T-cell (primary cell): ENCODE results near the gene GPHN. TPM values are rescaled to one million over a fixed set of nuclear protein-coding genes. Genes with fewer than 3 reads are reported as not detected.

Source experiments
- ATAC-seq, 4 experiments: fragments of 200-7000 bp in 3 of 4; fragments of 150-1000 bp in 1 of 4; cut with Tn5 transposase; replicated peaks in 1 of 4; 1 replicate in 3 of 4; 2 replicates in 1 of 4; pipeline ENCODE4 v1.10.0; 2021; ENCODE audit warnings: moderate library complexity in 3 of 4, mild to moderate bottlenecking in 2 of 4, moderate number of reproducible peaks in 1 of 4
- CTCF ChIA-PET, 2 donors: fragments of 300-600 bp; sonication (Branson Sonifier 250); formaldehyde crosslinking; loops; one replicate each; lab custom pipeline; 2022; ENCODE audit warnings: antibody characterized with exemption in 2 of 2; lab: Charles Lee
- POLR2A ChIA-PET, 2 donors: fragments of 300-600 bp; sonication (Branson Sonifier 250); formaldehyde crosslinking; loops; one replicate each; lab custom pipeline; 2022; ENCODE audit warnings: antibody characterized with exemption in 2 of 2; lab: Charles Lee
- DNase-seq, 35 experiments: peaks; one replicate each; pipeline versions ENCODE4 v3.0.0 to v3.0.0-alpha.2; 2013 to 2023
- H3K27ac ChIP-seq: one replicate; pipeline ENCODE4 v1.5.1; 2013; ENCODE audit warnings: low read length
- H3K27me3 ChIP-seq, 2 experiments: replicated peaks in 1 of 2; 1 replicate in 1 of 2; 2 replicates in 1 of 2; pipeline versions ENCODE4 v1.6.1 to v1.7.0; 2013; ENCODE audit warnings: low read length in 1 of 2, mixed read lengths in 1 of 2; ENCODE audit not compliant: control insufficient read depth in 2 of 2, insufficient read depth in 2 of 2; ENCODE audit errors: extremely low read depth in 1 of 2
- H3K36me3 ChIP-seq, 2 donors: 1 replicate in 1 of 2; 2 replicates in 1 of 2; pipeline versions ENCODE4 v1.6.1 to v1.7.0; 2013; ENCODE audit warnings: low read length in 1 of 2; ENCODE audit not compliant: control insufficient read depth in 2 of 2, insufficient read depth in 1 of 2; ENCODE audit errors: extremely low read depth in 1 of 2
- H3K4me1 ChIP-seq, 2 experiments: 1 replicate in 1 of 2; 2 replicates in 1 of 2; pipeline versions ENCODE4 v1.6.1 to v1.7.0; 2013; ENCODE audit warnings: low read length in 2 of 2, mixed read lengths in 1 of 2; ENCODE audit not compliant: insufficient read depth in 2 of 2, control insufficient read depth in 1 of 2; ENCODE audit errors: extremely low read depth in 1 of 2
- H3K4me3 ChIP-seq, 2 donors: 1 replicate in 1 of 2; 2 replicates in 1 of 2; pipeline versions ENCODE4 v1.5.1 to v1.7.0; 2013; ENCODE audit warnings: mild to moderate bottlenecking in 2 of 2, low read length in 1 of 2, moderate library complexity in 1 of 2; ENCODE audit not compliant: control insufficient read depth in 1 of 2; ENCODE audit errors: extremely low read depth in 1 of 2
- H3K9me3 ChIP-seq: 2 replicates; pipeline ENCODE4 v1.7.0; 2013
- H3K27ac Mint-ChIP-seq, 2 donors: one replicate each; pipeline ENCODE4 v1.8.0; 2020 to 2021; ENCODE audit warnings: mild to moderate bottlenecking in 2 of 2, mixed read lengths in 2 of 2
- H3K27me3 Mint-ChIP-seq, 2 donors: one replicate each; pipeline ENCODE4 v1.8.0; 2021 to 2022; ENCODE audit warnings: mixed read lengths in 2 of 2
- H3K36me3 Mint-ChIP-seq: one replicate; pipeline ENCODE4 v1.8.0; 2021; ENCODE audit warnings: mixed read lengths
- H3K4me1 Mint-ChIP-seq, 3 donors: one replicate each; pipeline ENCODE4 v1.8.0; 2020 to 2022; ENCODE audit warnings: mixed read lengths in 3 of 3, mild to moderate bottlenecking in 1 of 3
- H3K4me3 Mint-ChIP-seq, 3 donors: one replicate each; pipeline ENCODE4 v1.8.0; 2020 to 2022; ENCODE audit warnings: mild to moderate bottlenecking in 3 of 3, mixed read lengths in 3 of 3, moderate library complexity in 3 of 3
- H3K9me3 Mint-ChIP-seq, 3 donors: one replicate each; pipeline ENCODE4 v1.8.0; 2020 to 2022; ENCODE audit warnings: mixed read lengths in 3 of 3
- WGBS: methylation state at CpG from one replicate; pipeline ENCODE4 v1.1.5; 2013; ENCODE audit warnings: missing lambda C conversion rate; ENCODE audit not compliant: insufficient coverage; 5-methylcytosine and 5-hydroxymethylcytosine counted together
- total RNA-seq, 35 experiments: library from RNA in 6 of 35; stranded (reverse) in 6 of 35; fragments of 120-200 nt in 1 of 35; gene quantifications; one replicate each; pipeline versions ENCODE4 v1.2.1 to v1.2.4 and lab custom pipeline; 2013 to 2026

Gene GPHN
- total RNA-seq, 5 donors from 2014 or later (not counting 1 experiment from before 2014, with no cell fraction given) = 13.9 to 21.1 (median 14.4) TPM

DNA sequence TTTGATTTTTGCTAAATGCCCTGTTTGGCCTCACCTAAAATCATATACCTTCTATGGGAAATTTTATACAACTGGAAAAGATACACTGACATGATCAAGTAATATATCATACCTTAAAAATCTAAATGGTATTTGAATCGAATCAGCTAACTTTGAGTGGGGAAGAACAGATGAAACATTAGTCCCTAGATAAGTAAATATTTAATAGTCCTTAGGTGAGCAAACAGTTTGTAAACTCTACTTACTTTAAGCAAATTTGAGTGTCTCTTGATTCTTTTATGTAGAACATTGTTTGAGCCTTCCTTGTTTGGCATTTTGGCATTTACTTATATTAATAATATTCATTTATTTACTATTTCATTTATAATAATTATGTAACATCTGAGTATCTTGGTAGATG lies 485.6 kb downstream of the GPHN start:
- DNase-seq (no peak), ATAC-seq (no peak)
- Histone ChIP-seq H3K9me3 (no peaks in the 10 kb centered on the region), H3K4me1 (no peaks in the 10 kb centered on the region), H3K36me3 (no peaks in the 10 kb centered on the region), H3K4me3 (no peak overlapping the region), H3K27ac (no peak overlapping the region), H3K27me3 (no peaks in the 10 kb centered on the region)
- Mint-ChIP-seq H3K9me3 (no peaks in the 10 kb centered on the region), H3K4me1 (no peaks in the 10 kb centered on the region), H3K27ac (no peak overlapping the region), H3K27me3 (no peaks in the 10 kb centered on the region), H3K4me3 (no peak overlapping the region), H3K36me3 (peaks cover 25% of the 10 kb centered on the region)
- POLR2A ChIA-PET = no interaction called here
- WGBS = no CpG with 5 or more reads among the region's 1 CpG
- CTCF ChIA-PET = no interaction called here

GRCh38 chr14:66998013-66998412 lies 490.1 kb downstream of the GPHN start:
- Mint-ChIP-seq H3K4me1 (no peaks in the 10 kb centered on the region), H3K36me3 (peaks cover 16% of the 10 kb centered on the region), H3K9me3 (no peaks in the 10 kb centered on the region), H3K27ac (no peak overlapping the region), H3K27me3 (no peaks in the 10 kb centered on the region), H3K4me3 (no peak overlapping the region)
- H3K4me1 ChIP-seq = no peaks in the 10 kb centered on the region
- H3K27ac ChIP-seq = no peak overlapping the region
- ATAC-seq (no peak), DNase-seq (no peak)
- H3K4me3 ChIP-seq = no peak overlapping the region
- H3K36me3 ChIP-seq = no peaks in the 10 kb centered on the region
- WGBS = no CpG with 5 or more reads among the region's 3 CpGs
- no peaks in the 10 kb centered on the region for H3K27me3 ChIP-seq
- POLR2A ChIA-PET = no interaction called here
- CTCF ChIA-PET = no interaction called here
- H3K9me3 ChIP-seq = no peaks in the 10 kb centered on the region

GRCh38 chr14:66999978-67000377 lies 492.0 kb downstream of the GPHN start:
- H3K27me3 ChIP-seq = no peaks in the 10 kb centered on the region
- no peaks in the 10 kb centered on the region for H3K9me3 Mint-ChIP-seq
- H3K4me1 ChIP-seq = no peaks in the 10 kb centered on the region
- no peaks in the 10 kb centered on the region for H3K4me1 Mint-ChIP-seq
- no peaks in the 10 kb centered on the region for H3K27me3 Mint-ChIP-seq
- no peak for ATAC-seq
- H3K36me3 ChIP-seq = no peaks in the 10 kb centered on the region
- no peak overlapping the region for H3K27ac Mint-ChIP-seq
- peaks cover 22% of the 10 kb centered on the region for H3K36me3 Mint-ChIP-seq
- no peak overlapping the region for H3K4me3 Mint-ChIP-seq
- POLR2A ChIA-PET = interaction anchor here (0.5 to 0.6 kb wide), 3 partner anchors 12 to 849 kb away, joined by 3 read pairs; no protein-coding TSS in a partner anchor
- no peaks in the 10 kb centered on the region for H3K9me3 ChIP-seq
- CTCF ChIA-PET = interaction anchor here in 1 of 2 donors (0.6 kb wide), 1 partner anchor 125 kb away, joined by 3 read pairs; no protein-coding TSS in a partner anchor
- H3K27ac ChIP-seq = no peak overlapping the region
- no peak overlapping the region for H3K4me3 ChIP-seq
- no peak for DNase-seq

- no peaks in the 10 kb centered on the region for H3K4me1 ChIP-seq
- peaks cover 20% of the 10 kb centered on the region for H3K36me3 Mint-ChIP-seq
- no peak overlapping the region for H3K4me3 ChIP-seq
- no peaks in the 10 kb centered on the region for H3K27me3 ChIP-seq
- no peak overlapping the region for H3K27ac ChIP-seq
- ATAC-seq (no peak), DNase-seq (no peak)
- no peak overlapping the region for H3K4me3 Mint-ChIP-seq
- POLR2A ChIA-PET = interaction anchor here in 1 of 2 donors (0.6 kb wide), 1 partner anchor 8 kb away, joined by 3 read pairs; no protein-coding TSS in a partner anchor
- H3K27ac Mint-ChIP-seq = no peak overlapping the region
- no peaks in the 10 kb centered on the region for H3K36me3 ChIP-seq
- no peaks in the 10 kb centered on the region for H3K27me3 Mint-ChIP-seq
- no peaks in the 10 kb centered on the region for H3K9me3 Mint-ChIP-seq
- CTCF ChIA-PET = no interaction called here
- H3K9me3 ChIP-seq = no peaks in the 10 kb centered on the region
- no peaks in the 10 kb centered on the region for H3K4me1 Mint-ChIP-seq
Measured at GRCh38 chr14:67002994-67003753, 495.2 kb downstream of the GPHN start.

- Mint-ChIP-seq H3K4me1 (no peaks in the 10 kb centered on the region), H3K27ac (no peak overlapping the region), H3K36me3 (peaks cover 22% of the 10 kb centered on the region), H3K4me3 (no peak overlapping the region), H3K9me3 (no peaks in the 10 kb centered on the region), H3K27me3 (no peaks in the 10 kb centered on the region)
- ChIA-PET POLR2A (no interaction called here), CTCF (no interaction called here)
- Histone ChIP-seq H3K9me3 (no peaks in the 10 kb centered on the region), H3K4me3 (no peak overlapping the region), H3K27ac (no peak overlapping the region), H3K27me3 (no peaks in the 10 kb centered on the region), H3K36me3 (no peaks in the 10 kb centered on the region), H3K4me1 (no peaks in the 10 kb centered on the region)
- no peak for DNase-seq
- no peak for ATAC-seq
- WGBS = no CpG with 5 or more reads among the region's 2 CpGs
Measured at GRCh38 chr14:67004521-67004920, 496.6 kb downstream of the GPHN start.

DNA sequence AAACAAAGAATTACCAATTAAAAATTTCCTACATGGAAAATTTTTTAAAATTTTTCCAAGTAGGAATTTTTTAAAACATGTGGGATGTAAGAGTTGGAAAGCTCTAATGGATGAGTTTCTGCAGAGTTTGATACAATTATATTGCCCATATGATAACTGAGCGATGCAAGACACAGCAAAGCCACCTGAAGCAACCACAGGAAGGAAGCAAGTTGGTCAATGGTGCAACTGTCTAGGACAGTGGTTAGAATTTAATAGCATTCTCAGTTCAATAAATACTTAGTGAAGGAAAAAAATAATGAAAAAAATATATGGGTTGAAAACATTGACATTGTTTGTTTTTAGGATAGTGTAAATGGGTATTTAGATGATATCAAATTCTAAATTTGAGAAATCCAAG lies 502.7 kb downstream of the GPHN start:
- Histone ChIP-seq H3K4me1 (no peaks in the 10 kb centered on the region), H3K9me3 (no peaks in the 10 kb centered on the region), H3K36me3 (no peaks in the 10 kb centered on the region), H3K27ac (no peak overlapping the region), H3K4me3 (no peak overlapping the region), H3K27me3 (no peaks in the 10 kb centered on the region)
- Mint-ChIP-seq H3K27ac (no peak overlapping the region), H3K36me3 (peaks cover 11% of the 10 kb centered on the region), H3K27me3 (no peaks in the 10 kb centered on the region), H3K4me1 (no peaks in the 10 kb centered on the region), H3K4me3 (no peak overlapping the region), H3K9me3 (no peaks in the 10 kb centered on the region)
- no peak for DNase-seq
- ATAC-seq = no peak
- WGBS = no CpG with 5 or more reads among the region's 1 CpG
- POLR2A ChIA-PET = no interaction called here
- CTCF ChIA-PET = no interaction called here
